Measurements from ENCODE around the gene PSMD5. TPM values are rescaled to one million over a fixed set of nuclear protein-coding genes. Genes with fewer than 3 reads are reported as not detected.

The PSMD5 gene
- polyA plus RNA-seq, 1 donor (not counting 4 experiments of a cell fraction or from before 2014, with no cell fraction given): 55.2 TPM

DNA sequence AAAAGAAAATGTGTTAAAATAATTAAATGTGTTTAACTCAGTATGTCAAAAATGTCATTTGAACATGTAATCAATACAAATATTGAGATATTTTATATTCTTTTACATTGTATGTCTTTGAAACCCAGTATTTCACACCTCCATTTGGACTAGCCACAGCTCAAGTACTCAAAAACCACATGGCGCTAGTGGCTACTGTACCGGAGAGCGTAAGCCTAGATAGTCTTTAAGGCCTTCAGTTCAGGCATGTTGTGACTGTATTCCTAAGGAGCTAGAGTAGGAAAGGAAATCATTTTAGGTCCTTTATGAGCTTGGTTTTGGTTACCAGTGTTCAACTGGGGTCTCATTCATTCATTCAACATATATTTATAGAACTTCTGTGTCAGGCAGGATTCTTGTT, 62.4 kb downstream of the PSMD5 start:
- Histone ChIP-seq H4K20me1 (ENCODE audit: control insufficient read depth, extremely low read depth, insufficient read depth, low read length) (peaks cover 3% of the 10 kb centered on the region), H3K27ac (ENCODE audit: control insufficient read depth, insufficient read depth, low read length) (no peak overlapping the region), H3K4me1 (ENCODE audit: control insufficient read depth, extremely low read depth, insufficient read depth, low read length) (peaks cover 32% of the 10 kb centered on the region), H3K27me3 (ENCODE audit: control insufficient read depth, extremely low read depth, insufficient read depth, low read length) (no peaks in the 10 kb centered on the region), H3K9ac (ENCODE audit: control insufficient read depth, extremely low read depth, insufficient read depth, low read length) (no peak overlapping the region), H2AFZ (ENCODE audit: control insufficient read depth, low read length) (no peak overlapping the region), H3K36me3 (ENCODE audit: control insufficient read depth in 2 of 2, extremely low read depth in 1 of 2, insufficient read depth in 2 of 2, low read length in 2 of 2) (peaks cover 4 to 17% of the 10 kb centered on the region in 2 experiments), H3K4me2 (ENCODE audit: control insufficient read depth, extremely low read depth, insufficient read depth, low read depth, low read length) (no peak overlapping the region), H3K4me3 (ENCODE audit: control insufficient read depth in 2 of 3, extremely low read depth in 1 of 3, insufficient read depth in 2 of 3, low read depth in 1 of 3, low read length in 3 of 3) (no peak overlapping the region), H3K9me3 (ENCODE audit: control insufficient read depth, low read depth, low read length) (no peaks in the 10 kb centered on the region), H3K9me1 (ENCODE audit: control insufficient read depth, extremely low read depth, insufficient read depth, low read length) (no peaks in the 10 kb centered on the region), H3K79me2 (ENCODE audit: control insufficient read depth, insufficient read depth, low read length) (peaks cover 50% of the 10 kb centered on the region)
- TF ChIP-seq EZH2 (IDR thresholded peaks at IDR 0.05; ENCODE audit: low read length): no peak
- TF ChIP-seq, protein P1, sequence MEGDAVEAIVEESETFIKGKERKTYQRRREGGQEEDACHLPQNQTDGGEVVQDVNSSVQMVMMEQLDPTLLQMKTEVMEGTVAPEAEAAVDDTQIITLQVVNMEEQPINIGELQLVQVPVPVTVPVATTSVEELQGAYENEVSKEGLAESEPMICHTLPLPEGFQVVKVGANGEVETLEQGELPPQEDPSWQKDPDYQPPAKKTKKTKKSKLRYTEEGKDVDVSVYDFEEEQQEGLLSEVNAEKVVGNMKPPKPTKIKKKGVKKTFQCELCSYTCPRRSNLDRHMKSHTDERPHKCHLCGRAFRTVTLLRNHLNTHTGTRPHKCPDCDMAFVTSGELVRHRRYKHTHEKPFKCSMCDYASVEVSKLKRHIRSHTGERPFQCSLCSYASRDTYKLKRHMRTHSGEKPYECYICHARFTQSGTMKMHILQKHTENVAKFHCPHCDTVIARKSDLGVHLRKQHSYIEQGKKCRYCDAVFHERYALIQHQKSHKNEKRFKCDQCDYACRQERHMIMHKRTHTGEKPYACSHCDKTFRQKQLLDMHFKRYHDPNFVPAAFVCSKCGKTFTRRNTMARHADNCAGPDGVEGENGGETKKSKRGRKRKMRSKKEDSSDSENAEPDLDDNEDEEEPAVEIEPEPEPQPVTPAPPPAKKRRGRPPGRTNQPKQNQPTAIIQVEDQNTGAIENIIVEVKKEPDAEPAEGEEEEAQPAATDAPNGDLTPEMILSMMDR (optimal IDR thresholded peaks at IDR 0.05 in 1 of 3, IDR thresholded peaks at IDR 0.05 in 1 of 3, conservative IDR thresholded peaks at IDR 0.05 in 1 of 3; ENCODE audit: extremely low read depth in 1 of 3, insufficient read depth in 2 of 3, low read length in 3 of 3): no peak
- dilution Hi-C loops (cut with MboI; ENCODE audit: extremely low pct_ligation_motif_present, low sequenced_read_pairs): no loop called here
- FAIRE-seq (no peak), DNase-seq (ENCODE audit: low read depth, low spot score) (no peak)

DNA sequence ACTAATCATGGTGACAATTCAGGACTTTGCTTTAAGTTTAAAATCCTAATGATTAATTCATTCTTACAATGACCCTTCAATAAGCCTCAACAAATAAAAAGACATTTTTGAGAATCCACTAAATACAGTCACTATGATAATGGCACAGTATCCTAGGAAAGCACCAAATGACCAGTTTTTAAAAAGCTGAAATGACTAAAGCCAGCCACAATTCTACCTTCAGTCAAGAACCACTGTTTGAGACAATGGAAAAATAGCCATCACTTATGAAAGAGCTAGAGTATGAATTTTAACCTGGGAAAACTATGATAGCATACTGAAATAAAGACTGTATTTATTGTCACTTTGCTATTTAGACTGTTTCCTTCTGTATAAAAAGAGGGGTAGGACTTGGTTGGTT, 63.5 kb downstream of the PSMD5 start:
- H3K4me2 ChIP-seq (ENCODE audit: control insufficient read depth, extremely low read depth, insufficient read depth, low read depth, low read length): no peak overlapping the region
- H3K27me3 ChIP-seq (ENCODE audit: control insufficient read depth, extremely low read depth, insufficient read depth, low read length): no peaks in the 10 kb centered on the region
- no peaks in the 10 kb centered on the region for H3K9me1 ChIP-seq (ENCODE audit: control insufficient read depth, extremely low read depth, insufficient read depth, low read length)
- no peak overlapping the region for H3K4me3 ChIP-seq (ENCODE audit: control insufficient read depth in 2 of 3, extremely low read depth in 1 of 3, insufficient read depth in 2 of 3, low read depth in 1 of 3, low read length in 3 of 3)
- peaks cover 48% of the 10 kb centered on the region for H3K79me2 ChIP-seq (ENCODE audit: control insufficient read depth, insufficient read depth, low read length)
- dilution Hi-C loops (cut with MboI; ENCODE audit: extremely low pct_ligation_motif_present, low sequenced_read_pairs): no loop called here
- H3K27ac ChIP-seq (ENCODE audit: control insufficient read depth, insufficient read depth, low read length): no peak overlapping the region
- no peak for DNase-seq (ENCODE audit: low read depth, low spot score)
- no peaks in the 10 kb centered on the region for H3K9me3 ChIP-seq (ENCODE audit: control insufficient read depth, low read depth, low read length)
- no peak overlapping the region for H2AFZ ChIP-seq (ENCODE audit: control insufficient read depth, low read length)
- peaks cover 33% of the 10 kb centered on the region for H3K4me1 ChIP-seq (ENCODE audit: control insufficient read depth, extremely low read depth, insufficient read depth, low read length)
- peaks cover 4 to 24% of the 10 kb centered on the region in 2 experiments for H3K36me3 ChIP-seq (ENCODE audit: control insufficient read depth in 2 of 2, extremely low read depth in 1 of 2, insufficient read depth in 2 of 2, low read length in 2 of 2)
- H4K20me1 ChIP-seq (ENCODE audit: control insufficient read depth, extremely low read depth, insufficient read depth, low read length): peaks cover 3% of the 10 kb centered on the region
- H3K9ac ChIP-seq (ENCODE audit: control insufficient read depth, extremely low read depth, insufficient read depth, low read length): no peak overlapping the region
- no peak for FAIRE-seq
- TF ChIP-seq, protein P1 (optimal IDR thresholded peaks at IDR 0.05 in 1 of 3, IDR thresholded peaks at IDR 0.05 in 1 of 3, conservative IDR thresholded peaks at IDR 0.05 in 1 of 3; ENCODE audit: extremely low read depth in 1 of 3, insufficient read depth in 2 of 3, low read length in 3 of 3): no peak
- TF ChIP-seq EZH2 (IDR thresholded peaks at IDR 0.05; ENCODE audit: low read length): no peak
